HK-2 (cell line): ENCODE data around the gene XYLT1.

Experiments
- DNase-seq: peaks from one replicate; pipeline ENCODE4 v3.0.0-alpha.2; 2018; ENCODE audit not compliant: unreplicated experiment

The XYLT1 gene

DNA sequence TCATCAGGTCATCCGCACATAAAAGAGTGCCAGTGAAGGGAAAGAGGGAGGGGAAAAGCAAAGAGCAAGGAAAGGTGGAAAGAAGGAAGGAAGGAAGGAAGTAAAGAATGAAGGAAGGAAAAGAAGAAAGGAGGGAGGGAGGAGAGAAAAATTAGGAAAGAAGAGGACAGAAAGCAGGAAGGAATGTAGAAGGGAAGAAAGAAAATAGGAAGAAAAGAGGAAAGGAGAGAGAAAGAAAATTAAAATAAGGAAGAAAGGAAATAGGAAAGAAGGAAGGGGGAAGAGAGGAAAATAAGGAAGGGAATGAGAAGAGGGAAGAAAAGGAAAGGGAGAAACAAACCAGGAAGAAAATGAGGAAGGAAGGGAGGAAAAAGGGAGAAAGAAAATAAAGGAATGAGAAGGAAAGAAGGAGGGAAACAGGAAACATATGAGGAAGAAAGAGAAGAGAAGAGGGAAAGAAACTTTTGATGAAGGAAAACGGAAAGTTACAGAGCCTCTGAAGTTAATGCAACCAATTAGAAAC lies 212.6 kb downstream of the XYLT1 start:
- no peak for DNase-seq

DNA sequence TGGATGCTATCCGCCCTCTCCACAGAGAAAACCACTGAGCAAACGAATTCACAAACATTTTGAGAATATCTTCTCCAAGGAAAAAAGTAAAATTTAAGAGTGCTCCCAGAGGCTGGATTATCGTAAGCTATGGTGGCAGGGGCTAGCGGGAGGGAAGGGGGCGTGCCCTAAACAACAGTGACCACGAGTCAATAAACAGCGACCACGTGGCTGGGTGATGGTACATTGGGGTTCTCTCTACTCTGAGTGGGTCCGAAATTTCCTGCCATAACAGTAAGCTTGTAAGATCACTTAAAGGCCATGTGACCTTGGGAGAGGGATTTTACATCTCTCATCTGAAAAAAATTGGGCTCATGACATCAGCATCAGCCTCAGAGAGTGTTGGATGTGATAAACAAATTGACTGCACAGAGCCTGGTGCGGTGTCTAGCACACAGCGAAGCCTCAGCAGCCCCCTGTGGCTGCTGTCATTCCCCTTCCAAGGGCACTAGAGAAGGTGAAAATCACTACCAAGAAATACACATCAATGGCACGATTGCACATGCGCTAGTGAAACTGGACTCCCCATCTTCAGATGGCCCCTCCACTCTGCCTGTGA lies 213.2 kb downstream of the XYLT1 start:
- DNase-seq = no peak

DNA sequence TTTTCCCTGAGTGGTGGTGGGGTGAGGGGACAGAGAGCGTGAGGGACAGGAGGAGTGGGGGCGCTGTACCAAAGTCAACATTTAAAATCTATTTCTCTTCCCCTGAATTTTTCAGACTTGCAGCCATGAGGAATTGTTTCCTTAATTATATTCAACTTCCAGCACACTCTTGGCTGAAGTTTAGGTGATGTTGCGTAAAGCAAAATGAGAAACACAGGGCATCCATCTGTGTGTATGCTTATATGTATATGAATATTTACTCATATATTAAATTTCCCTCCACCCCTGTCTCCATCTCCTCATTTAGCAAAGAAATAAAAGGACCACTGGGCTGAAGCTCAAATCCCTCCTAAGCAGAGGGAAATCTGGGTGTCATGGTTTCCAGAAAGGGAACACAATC lies 218.1 kb downstream of the XYLT1 start:
- no peak for DNase-seq

DNA sequence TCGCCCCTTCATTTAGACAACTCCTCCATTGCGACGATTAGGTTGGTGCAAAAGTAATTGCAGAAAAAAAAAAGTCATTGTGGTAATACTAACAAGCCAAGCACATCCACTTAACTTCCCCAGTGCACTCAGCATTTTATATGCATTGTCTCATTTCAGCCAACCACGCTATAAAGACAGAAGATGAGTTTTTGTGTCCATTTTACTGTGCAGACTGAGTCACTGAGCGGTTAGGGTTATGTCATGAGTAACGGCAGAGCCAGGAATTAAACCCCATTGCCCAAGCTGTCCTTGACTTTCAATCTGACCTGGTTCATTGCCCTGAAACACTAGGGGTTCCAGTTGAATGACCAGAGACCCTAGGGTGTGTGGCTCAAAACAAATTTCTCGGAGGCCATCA lies 218.7 kb downstream of the XYLT1 start:
- DNase-seq = no peak

DNA sequence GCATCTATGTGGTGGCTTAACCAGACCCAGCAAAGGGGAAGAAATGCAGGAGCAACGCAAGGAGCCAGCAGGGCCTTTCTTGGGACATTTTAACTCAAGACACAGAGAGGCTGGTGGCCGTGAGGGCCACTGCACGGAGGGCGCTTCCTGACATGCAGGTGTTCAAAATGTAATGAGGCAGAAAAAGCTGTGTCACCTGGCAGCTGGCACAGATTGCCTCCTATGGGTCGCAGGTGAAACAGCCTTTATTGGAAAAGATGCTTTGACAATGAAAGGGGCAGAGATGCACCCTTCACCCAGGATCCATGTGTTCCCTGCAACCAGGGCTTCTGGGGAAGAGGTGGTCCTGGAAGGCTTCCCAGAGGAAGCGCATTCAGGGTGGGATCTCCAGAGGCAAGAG lies 219.3 kb downstream of the XYLT1 start:
- DNase-seq = no peak

DNA sequence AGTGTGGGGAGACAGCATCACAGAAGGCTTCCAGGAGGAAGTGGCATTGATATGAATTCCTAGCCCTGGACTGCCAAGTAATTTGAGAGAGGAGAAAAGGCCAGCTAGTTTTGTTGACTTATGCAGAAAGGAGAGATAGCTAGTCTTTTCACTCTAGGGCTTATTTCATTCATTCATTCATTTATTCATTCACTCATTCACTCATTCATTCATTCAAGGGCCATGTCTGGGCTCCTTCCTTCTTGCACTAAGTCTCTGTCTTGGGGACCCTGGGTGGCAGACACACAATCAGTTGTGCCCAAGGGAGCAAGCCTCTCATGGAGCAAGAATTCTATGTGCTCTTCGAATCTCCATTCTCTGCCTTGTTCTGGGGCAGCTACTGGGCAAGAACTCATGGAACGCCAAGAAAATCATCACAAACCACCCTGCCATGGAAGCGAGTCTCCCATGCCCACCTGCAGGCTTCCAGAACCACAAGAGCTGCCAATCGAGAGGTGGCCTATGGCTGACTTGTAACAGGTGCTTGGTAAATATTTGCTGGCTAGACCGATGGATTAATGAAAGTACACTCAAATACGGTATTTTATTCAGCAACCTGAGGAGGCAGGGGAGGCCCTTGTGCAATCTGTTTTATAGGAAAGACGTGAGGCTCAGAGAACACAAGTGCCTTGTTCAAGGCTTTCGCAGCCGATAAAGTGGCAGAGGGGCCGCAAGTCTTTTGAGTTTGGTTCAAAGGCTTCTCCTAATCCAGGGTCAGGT lies 223.6 kb downstream of the XYLT1 start:
- DNase-seq = no peak

DNA sequence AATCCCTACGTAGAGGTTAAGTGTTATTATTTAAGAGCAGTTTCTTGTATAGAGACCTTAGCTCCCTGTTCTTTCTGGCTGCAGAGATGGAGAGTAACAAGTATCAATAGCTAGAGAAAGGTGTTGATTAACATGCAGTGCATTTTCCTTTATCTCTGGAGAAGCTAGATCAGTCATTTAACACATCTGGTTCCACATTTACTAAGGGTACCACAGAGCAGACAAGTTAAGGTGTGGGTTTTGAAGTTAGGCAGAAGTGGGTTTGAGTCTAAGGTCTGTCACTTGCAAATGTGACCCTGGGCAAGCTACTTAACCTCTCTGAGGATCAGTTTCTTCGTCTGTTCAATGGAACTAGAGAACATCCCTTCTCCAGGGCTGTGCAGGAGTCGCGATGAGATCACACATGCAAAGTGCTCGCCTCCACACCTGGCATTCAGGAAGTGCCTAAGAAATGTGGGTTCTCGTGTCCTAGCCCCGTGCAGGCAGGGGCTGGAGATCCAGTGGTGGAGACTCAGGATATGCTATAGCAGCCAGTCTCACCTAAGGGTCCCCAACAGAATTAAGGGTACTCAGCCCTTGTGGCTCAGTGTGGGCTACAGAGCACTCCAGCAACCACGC lies 224.4 kb downstream of the XYLT1 start:
- no peak for DNase-seq

DNA sequence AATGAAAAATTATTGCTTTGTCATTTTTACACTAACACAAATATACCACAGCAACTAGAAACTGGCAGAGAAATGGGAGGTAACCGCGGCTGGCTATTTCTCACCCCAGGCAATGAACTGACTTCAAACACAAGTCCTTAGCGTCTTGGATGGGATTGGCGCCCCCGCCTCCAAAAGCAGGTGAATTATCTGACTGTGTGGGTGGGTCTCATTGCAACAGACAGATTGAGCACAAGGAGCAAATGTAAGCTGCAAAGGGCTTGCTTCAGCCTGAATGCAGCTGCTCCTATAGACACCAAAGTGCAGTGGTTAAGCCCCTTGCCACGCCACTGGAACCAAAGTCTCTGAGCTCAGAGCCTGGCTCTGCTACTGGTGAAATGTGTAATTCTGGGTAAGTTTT lies 225.0 kb downstream of the XYLT1 start:
- no peak for DNase-seq

DNA sequence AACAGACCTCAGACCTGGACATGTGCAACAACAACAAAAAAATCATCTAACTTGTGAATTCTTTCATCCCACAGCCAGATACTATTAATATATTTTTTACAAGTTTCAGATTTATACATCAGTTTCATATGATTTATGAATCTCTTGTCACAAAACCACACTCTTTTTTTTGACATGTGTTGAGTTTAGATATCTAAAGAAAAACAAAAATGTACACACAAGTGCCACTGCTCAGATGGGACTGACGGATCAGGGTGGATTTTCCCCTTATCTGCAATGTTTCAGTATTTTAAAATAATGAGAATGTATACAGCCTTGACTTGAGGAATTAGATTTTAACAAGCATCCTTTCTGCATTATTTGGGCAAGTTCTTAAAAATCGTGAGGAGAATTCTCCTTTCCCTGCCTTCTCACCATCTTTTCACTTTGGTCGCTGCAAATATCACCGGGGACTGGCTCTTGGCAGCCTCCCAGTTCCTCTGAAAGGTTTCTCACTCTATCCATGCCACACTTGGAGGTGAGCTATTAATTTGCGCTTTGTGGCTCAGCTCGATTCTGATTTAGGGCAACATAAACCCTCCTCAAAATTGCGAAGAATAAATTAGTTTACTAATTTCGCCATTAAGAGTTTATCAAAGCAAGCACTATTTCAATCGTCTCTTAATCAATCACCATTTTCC lies 225.7 kb downstream of the XYLT1 start:
- no peak for DNase-seq

DNA sequence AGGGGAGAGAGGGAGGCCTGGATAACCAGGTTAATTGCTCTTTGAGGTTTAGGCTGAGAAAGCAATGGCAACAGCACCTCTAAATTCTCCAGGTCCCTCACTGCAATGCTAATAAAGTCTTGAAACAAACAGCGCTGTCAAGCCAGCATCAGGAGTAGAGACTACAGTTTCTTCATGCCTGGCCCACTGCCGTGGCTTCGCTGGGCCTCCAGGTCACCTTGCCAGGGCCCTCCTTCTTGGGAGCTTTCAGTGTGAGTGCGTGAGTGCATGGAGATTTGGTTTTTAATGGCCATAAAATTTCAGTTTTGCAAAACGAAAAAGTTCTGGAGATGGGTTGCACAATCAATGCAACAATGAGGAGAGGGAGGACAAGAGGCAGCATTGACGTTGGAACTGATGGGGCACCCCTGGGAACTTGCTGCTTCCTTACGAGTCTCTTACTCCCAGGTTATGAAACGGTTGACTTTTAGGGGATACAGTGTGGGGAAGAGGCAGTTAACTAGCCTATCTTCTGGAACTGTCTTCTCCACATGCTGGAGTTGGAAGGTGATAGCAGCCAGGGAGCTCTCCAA lies 229.4 kb downstream of the XYLT1 start:
- no peak for DNase-seq

DNA sequence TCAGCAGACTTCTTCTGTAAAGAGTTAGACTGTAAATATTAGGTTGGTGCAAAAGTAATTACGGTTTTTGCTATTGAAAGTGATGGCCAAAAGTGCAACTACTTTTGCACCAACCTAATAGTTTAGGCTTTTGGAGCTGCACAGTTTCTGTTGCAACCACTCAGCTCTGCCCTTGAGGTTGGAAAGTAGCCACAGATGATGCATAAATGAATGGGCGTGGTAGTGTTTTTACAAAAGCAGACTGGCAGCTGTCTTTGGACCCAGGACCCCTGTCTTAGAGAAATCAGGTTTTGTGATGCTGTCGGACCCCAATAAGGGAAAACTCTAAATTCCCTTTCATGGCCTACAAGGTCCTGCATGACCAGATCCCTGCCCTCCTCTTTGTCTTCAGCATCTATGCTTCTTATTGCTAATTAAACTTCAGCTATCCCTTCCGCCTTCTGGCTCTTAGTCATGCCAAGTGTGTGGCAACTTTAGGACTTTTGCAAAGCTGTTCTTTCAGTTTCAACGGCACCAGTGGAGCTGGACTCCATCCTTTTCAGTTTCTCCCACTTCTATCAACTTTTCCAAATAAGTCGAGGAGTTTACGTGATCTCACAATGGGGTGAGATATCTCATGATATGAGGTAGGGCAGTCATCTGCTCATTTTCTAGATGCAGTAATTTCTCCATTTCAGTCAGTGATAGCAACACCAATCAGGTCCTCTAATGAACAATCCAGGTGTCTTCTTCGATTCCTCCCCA lies 232.3 kb downstream of the XYLT1 start:
- no peak for DNase-seq

DNA sequence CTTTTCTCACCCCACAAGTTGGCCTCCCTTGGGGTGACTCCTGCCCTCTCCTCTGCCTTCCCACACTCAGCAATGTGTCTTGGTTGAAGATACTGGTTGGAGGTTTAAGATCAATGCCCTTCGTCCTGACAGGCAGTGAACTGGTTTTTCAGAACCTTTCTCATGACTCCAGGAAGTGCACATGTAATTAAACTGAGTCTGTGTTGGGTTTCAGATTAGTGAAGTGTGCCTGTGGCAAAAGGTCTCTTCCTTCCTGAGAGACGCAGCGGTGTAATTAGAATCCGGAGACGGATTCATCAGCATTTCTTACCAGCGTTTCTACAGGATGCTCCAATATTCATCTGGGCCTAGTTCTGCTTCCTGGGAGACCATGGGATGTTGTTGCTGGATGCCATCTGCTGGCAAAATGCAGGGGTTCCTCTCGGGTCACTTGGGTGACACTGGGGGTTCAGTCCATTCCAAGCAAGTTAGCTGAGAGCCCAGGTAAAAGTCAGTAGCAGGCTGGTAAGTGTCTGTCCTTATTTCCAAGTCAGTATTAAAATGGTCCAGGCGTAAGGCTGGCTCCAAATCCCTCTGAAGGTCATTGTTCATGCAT lies 233.3 kb downstream of the XYLT1 start:
- DNase-seq = no peak

DNA sequence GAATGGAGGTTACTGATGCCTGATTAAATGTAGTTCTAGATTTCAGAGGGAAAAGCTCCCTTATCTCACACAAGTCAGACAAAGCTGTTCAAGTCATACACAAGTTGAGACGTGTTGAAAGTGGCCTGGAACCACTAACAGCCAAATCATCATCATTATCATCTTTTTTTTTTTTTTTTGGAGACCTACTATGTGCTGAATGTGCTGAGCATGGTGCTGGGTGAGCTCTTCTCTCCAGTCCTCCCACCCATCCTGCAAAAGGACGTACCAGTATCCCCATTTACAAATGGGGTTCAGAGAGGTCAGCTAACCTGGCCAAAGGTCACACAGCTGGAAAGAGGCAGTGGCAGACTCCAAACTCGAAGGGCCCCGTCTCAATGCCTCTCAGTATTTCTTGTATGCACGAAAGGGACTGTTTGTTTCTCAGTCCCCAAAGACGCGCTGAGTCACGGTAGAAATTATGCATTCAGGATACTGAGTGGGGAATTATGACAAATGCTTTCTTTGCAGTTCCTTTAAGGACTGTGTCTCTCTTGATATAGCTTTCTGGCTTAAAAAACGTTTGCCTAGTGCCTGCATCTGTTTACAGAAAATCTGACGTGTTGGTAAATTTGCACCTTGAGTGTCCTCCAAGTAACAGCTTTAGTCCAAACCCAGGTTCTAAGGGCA lies 235.5 kb downstream of the XYLT1 start:
- DNase-seq = no peak

DNA sequence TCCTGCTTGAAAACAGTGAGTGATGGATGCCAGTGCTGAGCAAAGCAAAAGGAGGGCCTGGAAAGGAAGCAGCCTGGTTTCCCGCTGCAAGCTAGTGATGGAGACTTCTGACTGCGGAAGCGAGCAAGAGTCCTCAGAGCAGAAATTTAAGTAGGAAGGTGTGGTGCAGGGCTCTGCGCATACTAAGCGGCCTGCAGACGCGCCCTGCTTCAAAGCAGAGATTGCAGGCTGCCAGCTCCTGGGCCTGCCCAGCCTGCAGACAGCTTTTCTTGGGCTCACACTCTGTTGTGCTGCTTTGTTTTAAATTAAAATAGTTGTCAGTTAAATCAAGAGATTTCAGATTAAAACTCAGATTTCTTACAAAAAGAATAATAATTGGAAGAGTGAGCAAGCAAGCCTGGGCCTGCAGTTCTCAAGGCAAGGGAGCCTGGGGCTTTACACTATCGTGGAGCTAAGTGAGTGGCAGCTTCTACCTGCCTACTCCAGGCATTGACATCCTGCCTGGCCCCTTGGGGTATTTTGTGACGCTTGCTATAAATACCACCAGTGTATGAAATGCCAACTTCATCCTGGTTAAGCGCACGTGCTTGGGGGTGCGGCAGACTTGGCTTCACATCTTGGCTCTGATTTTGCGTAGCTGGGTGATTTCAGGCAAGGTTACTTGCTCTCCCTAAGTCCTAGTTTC lies 237.3 kb downstream of the XYLT1 start:
- DNase-seq = no peak

DNA sequence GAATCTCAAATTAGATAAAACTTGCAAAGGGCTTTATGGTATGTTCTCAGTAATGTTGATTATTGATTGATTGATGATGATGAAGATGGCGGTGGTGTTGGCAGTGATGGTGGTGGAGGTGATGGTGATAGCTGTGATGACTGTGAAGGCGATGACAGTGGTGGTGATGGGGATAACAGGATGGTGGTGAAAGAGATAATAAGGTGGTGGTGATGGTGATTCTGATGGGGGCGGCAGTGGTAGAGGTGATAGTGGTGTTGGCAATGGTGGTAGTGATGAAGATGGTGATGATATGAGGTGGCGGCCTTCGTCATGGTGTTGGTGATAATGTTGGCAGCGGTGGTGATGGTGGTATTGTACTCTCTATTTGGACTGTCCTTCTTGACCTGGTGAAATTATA lies 238.3 kb downstream of the XYLT1 start:
- no peak for DNase-seq

DNA sequence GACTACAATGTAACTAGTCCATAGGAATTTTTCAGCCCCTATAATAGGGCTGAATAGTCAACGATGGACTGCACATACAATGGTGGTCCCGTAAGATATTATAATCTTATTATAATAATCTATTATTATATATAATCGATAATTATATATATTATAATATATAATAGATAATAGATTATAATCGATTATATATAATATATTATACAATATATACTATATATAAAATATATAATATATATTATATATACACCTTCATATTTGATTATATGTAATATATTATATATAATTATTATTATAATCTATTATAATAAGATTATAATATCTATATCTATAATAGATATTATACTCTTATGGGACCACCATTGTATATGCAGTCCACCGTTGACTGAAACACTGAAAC lies 238.8 kb downstream of the XYLT1 start:
- no peak for DNase-seq

DNA sequence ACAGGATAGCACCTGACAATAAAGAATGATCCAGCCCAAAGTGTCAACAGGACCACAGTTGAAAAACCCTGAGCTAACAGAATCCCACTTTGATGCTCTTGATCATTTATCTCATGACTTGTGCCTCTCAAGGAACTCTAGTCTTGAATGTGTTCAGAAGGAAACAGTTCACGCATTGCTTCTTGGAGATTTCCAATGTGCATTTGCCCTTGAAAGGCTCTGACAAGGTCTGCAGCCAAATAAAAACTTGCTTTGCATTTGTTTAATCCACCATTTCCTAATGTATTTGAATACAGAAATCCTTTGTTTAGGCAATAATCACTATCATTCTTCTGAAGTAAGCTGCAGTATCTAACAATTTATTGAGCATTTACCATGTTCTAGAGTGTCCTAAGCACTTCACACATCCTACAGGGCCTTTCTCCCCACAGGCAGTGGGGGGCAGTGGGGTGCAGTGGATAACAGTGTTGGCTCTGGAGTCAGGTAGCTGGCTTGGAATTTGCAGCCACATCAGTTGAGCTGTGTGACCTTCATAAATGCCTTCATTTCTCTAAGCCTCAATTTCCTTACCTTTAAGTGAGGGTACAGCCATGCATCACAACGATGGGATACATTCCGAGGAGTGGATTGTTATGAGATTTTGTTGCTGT lies 239.7 kb downstream of the XYLT1 start:
- DNase-seq = no peak

DNA sequence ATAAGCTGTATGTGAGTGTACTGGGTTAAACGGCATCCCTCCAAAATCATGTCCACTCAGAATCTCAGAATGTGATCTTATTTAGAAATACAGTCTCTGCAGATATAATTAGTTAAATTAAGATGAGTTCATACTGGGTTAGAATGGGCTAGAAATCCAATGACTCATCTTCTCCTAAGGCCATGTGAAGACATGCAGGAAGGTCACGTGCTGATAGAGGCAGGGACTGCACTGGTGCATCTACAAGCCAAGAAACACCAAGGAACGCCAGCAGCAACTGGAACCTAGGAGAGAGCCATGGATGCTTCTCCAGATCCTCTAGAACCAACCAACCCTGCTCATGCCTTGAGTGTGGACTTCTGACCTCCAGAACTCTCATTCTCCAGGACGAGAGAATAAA lies 241.0 kb downstream of the XYLT1 start:
- DNase-seq = no peak

DNA sequence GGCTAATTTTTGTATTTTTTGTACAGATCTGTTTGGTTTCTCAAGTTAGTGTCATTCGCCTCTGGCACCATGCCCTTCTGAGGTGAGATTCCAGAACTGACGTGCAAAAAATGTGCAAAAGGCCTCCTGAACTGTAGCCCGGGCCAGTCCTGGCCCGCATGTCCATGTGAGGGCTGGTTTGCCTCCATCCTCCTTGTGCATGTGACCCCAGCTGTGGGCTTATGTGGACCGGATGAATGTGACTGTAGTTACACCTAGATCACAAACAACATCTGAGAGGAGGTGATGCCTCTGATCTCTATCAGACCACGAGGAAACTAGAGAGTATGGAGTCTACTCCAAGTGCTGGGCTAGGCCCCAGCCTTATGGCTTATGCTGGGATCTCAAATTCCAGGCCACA lies 241.6 kb downstream of the XYLT1 start:
- no peak for DNase-seq

DNA sequence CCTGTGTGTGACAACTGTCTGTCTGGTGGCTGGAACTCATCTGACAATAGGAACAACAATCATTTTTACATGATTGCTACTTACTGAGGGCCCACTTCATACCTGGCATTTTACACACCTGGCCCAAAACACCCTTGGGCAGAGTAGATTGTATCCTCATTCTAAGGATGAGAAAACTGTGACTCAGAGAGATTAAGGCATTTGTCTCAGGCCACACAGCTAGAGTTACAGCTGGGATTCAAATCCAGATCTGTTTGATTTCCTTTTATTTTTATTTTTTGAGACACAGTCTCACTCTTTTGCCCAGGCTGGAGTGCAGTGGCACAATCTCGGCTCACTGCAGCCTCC lies 242.1 kb downstream of the XYLT1 start:
- DNase-seq = no peak
